Myocyte (in vitro differentiated cells): ENCODE results near the gene PHIP. TPM values are rescaled to one million over a fixed set of nuclear protein-coding genes. Genes with fewer than 3 reads are reported as not detected.
A peak's percentile ranks its signal among the peaks of the same experiment; 100 is the strongest.
"Not testable (repeated sequence)": the region's sequence is repeated elsewhere in the genome, so short reads cannot be mapped to it uniquely, and the experiment has no call there.

Experiments used
- DNase-seq: peaks from one replicate; pipeline ENCODE4 v3.0.0-alpha.2; 2012; ENCODE audit warnings: low read depth
- polyA plus RNA-seq: library from polyadenylated mRNA; unstranded; fragments of >200 nt; gene quantifications from one replicate; pipeline ENCODE4 v1.2.1, GENCODE V29; 2012; ENCODE audit warnings: missing spikeins
- total RNA-seq: library from RNA; depleted of rRNA; stranded (reverse); fragments of >200 nt; gene quantifications from 2 replicates; pipeline ENCODE4 v1.2.3, GENCODE V29; 2014

PHIP gene
- 15.7 and 21.0 TPM in 2 replicates for total RNA-seq
- polyA plus RNA-seq: 3.4 TPM

DNA sequence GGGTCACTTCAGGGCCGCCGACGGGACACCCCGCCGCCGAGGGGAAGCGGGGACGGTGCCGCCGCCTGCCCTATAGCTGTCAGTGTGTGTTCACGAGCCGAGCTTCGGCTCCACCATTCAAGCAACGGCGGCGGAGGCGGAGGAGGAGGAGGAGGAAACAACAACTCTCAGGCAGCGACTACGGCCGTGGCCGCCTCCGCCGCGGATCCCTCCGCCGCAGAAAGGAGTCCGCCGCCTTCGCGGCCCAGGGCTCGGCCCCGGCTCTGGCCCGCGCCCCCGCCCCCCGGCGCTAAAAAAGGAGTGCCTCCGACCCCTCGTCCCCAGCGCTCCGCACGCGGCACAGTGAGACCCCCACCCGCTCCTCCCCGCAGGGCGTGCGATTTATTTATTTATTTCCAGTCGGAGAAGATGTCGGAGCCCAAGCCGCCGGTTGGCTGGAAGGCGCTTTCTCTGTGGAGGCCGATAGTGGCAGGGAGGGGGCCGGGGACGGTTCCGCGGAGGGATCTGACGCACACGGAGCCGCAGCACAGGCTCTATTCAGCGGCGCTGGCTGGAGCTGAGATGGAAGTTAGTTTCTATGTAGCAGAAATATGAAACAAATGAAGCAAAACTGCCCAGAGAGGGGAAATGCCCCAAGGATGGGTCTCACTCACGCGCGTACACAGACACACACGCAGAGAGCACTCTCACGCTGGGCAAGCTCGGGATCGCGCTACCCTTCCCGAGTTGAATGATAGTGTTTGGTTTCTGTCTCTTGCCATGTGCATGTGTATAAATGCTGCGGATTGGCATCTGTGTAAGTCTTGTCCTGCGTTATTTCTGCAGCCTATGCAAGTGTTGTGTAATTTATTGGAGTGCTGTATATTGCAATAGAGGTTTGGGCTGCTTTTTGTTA lies at the start of gene PHIP:
Gene PHIP, minus strand, starts transcription at position 180 of the 895 bp plus-strand sequence. CDS start 186 bp downstream, outside the sequence.
- peak; percentile 96 for DNase-seq

- DNase-seq: no peak
Observed at GRCh38 chr6:79127660-79128059, 49.6 kb upstream of the PHIP start.

- DNase-seq: no peak
Observed at GRCh38 chr6:79119217-79119616, 41.2 kb upstream of the PHIP start.

GRCh38 chr6:79117752-79118151 lies 39.7 kb upstream of the PHIP start:
- DNase-seq: no peak

DNA sequence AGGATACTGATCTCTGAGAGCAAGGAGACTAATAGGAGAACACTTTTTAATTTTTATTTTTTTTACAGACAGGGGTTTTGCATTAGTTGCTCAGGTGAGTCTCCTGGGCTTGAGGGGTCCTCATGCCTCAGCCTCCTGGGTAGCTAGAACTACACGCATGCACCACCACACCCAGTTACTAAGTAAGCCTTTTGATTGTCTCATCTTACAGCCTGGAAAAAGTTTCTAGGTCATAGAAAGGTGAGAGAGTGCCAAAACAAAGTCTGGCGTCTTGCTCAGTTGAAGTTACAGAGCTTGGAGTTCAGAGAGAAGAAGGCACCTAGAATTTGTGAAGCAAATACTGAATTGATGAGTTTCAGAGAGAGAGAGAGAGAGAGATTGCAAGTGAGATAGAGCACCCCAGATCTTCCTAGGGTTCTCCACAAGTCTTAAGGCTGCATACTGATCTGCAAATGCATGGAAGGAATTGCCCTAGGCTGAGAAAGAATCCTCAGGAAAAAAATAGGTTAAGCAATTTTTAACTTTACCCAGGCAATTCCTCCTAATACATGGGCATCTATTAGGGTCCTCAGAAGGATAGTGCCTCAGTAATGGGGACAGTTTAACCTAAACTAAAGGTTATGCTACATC lies 37.6 kb upstream of the PHIP start:
- no peak for DNase-seq

GRCh38 chr6:79111549-79111948 lies 33.5 kb upstream of the PHIP start:
- no peak for DNase-seq

DNA sequence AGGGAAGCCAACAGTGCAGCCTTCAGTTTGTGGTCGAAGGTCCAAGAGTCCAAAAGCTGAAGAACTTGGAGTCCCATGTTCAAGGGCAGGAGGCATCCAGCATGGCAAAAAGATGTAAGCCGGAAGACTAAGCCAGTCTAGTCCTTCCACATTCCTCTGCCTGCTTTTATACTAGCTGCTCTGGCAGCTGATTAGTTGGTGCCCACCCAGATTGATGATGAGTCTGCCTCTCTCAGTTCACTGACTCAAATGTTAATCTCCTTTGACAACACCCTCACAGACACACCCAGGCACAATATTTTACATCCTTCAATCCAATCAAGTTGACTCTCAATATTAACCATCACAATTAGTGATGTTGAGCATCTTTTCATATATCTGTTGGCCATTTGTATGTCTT lies 23.1 kb upstream of the PHIP start:
- DNase-seq: no peak

GRCh38 chr6:79100304-79100703 lies 22.2 kb upstream of the PHIP start:
- DNase-seq: no peak

DNA sequence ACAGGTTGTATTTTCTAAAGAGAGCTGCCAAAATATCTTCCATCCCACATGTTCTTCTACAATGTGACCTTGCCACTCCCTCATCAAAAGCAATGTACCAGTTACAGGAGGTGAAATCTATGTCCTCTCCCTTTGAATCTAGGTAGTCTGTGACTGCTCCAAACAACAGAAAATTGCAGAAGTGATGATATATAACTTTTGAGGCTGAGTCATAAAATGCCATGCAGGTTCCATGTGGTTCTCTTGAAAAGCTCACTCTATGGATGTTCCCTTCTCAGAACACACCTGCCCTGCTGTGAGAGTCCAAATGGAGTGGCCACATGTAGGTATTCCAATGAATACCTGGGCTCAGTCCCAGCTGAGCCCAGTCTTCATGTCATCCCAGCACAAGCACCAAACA lies 16.9 kb upstream of the PHIP start:
- DNase-seq: no peak

DNA sequence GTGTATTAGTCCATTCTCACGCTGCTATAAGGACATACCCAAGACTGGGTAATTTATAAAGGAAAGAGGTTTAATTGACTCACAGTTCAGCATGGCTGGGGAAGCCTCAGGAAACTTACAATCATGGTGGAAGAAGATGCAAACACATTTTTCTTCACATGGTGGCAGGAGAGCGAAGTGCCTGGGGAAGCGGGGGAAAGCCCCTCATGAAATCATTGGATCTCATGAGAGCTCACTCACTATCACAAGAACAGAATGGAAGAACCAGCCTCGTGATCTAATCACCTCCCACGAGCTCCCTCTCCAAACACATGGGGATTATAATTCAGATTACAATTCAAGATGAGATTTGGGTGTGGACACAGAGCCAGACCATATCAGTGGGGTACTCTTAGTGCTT lies 13.7 kb upstream of the PHIP start:
- DNase-seq: not testable (repeated sequence)

DNA sequence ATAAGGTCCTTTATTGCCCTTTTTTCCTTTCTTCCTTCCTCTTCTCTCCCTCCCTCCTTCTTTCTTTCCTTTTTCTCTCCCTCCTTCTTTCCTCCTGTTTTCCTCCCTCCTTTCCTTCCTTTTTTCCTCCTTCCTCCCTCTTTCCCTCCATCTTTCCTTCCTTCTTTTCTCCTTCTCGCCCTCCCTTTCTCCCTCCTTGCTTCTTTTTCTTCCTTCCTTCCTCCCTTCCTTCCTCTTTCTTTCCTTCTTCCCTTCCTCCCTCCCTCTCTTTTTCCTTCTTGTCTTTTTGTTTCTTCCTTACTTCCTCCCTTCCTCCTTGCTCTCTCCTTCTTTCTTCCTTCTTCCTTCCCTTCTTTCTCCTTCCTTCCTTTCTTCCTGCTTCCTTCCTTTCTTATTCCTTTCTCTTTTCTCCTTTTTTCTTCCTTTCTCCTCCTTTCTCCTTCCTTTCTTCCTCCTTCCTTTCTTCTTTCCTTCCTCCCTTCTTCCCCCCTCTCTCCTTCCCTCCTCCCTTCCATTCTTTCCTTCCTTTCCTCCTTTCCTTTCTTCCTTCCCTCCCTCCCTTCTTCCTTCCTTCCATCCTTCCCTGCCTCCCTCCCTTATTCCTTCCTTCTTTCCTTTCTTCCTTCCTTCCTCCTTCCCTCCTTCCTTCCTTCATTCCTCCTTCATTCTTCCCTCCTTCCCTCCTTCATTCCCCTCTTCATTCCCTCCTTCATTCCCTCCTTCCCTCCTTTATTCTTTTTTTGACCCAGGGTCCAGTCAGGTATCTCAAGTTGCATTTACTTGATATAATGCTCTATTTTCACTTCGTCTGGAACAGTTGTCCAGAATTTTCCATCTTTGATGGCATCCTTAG lies 11.7 kb upstream of the PHIP start:
- DNase-seq: no peak

- DNase-seq: no peak
Observed at GRCh38 chr6:79084693-79085092, 6.6 kb upstream of the PHIP start.

DNA sequence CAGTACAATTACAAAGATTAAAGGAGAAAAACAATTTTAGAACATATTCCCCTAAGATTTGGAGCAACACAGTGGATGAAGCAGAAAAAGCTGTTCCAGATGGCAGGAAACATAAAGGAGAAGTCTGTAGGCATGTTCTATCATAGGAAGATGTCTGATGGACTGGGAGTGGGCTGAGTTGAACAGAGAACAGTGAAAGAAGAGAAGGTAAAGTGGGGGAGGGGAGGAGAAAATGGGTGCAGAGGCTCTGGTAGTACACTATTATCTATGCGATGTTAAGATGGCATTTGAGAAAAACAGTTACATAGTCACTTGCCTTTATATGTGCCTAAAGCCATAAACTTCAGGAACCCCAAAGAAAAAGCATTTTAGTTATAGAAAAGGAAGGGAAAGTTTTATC lies 4.2 kb upstream of the PHIP start:
- no peak for DNase-seq

- DNase-seq: no peak
Observed at GRCh38 chr6:79081663-79082062, 3.6 kb upstream of the PHIP start.

DNA sequence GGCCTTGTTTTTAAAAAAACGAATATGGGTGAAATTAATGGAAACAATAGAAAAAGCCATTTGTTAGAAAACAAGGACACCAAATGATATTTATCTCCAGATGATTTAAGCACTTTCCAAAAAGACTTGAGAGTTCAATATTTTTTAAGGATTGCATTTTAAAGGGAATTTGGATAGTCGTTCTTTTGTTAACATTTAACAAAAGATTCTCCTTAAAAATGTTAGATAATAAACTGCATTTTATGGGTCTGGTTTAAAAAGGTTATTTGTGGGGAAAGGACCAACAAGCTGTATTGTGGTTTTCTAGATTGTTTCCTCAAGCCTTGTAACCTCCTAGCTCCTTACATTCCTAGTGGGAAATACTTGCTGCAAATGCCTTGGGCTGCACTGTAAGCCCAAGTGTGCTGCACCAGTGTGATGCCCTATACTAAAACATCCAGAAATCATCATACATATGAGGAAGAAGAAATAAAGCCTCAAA lies 1.5 kb upstream of the PHIP start:
- DNase-seq: peak; percentile 18

DNA sequence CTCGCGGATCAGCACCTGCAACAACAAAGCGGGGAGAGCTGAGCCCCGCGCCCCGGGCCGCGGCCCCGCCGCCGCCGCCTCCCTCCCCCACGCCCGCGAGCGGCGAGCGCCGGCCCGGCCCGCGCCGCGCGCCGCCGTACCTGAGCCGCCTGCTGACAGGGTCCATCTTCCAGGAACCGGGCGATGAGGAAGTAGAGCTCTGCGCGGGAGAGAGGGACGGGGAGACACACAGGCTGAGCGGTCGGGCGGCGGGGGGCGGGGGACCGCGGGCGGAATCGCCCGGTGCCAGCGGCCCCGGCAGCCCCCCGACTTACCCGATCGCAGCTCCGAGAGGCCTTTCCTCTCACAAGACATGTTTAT lies 359 bp downstream of the PHIP start:
- no peak for DNase-seq

DNA sequence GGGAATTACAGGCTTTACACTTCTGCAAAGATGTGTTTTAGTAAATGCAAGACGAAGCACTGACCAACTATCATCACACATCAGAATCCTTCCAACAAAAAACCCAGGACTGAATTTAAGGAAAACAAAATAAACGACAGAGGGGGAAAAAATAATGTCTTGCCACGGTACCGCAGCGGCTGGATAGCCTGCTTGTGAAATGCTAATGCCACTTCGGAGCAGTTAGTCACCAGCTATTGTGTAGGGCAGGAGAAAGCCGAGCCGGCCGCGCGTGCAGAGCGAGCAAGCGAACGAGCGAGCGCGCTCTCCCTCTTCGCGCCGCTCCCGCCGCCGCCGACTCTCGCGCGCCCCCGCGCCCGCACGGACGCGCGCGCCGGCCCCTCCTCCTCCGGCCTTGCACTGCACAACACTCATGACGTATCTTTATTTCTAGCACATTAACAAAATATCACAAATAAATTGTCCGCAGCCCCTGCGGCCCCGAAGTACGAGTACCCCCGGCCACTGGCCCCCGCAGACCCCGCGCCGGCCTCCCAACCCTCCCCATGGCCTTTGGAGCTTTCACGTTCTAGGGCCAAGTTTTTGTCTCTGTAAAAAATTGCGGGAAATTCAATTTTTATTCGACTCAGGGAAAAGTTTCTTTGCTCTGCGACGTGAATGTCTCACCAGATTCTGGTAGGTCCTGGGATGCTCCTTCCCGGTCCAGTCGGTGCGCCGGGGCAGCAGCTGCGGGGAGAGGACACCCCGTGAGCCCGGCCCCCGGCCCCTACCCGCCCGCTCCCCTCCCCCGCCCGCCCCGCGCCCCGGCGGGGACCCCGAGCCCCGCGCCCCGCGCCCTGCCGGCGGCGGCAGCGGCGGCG lies 1.0 kb downstream of the PHIP start:
- peak; percentile 93 for DNase-seq

GRCh38 chr6:79076160-79076559 lies 1.9 kb downstream of the PHIP start:
- DNase-seq: peak; percentile 16

- no peak for DNase-seq
Observed at GRCh38 chr6:79073888-79074287, 4.2 kb downstream of the PHIP start.

GRCh38 chr6:79072640-79073181 lies 5.3 kb downstream of the PHIP start:
- peak; percentile 21 for DNase-seq
